Stimulated activated CD4-positive, alpha-beta T cell treated with anti-CD3 and anti-CD28 coated beads, Interleukin-15, amount 100 ng/mL, for 48 hours (primary cell): ENCODE measurements around the gene CEP55.
A peak's percentile ranks its signal among the peaks of the same experiment; 100 is the strongest.

Source experiments
- DNase-seq, 2 donors: peaks; one replicate each; pipeline ENCODE4 v3.0.0-alpha.2; 2020; ENCODE audit warnings: low read depth in 2 of 2

The CEP55 gene

DNA sequence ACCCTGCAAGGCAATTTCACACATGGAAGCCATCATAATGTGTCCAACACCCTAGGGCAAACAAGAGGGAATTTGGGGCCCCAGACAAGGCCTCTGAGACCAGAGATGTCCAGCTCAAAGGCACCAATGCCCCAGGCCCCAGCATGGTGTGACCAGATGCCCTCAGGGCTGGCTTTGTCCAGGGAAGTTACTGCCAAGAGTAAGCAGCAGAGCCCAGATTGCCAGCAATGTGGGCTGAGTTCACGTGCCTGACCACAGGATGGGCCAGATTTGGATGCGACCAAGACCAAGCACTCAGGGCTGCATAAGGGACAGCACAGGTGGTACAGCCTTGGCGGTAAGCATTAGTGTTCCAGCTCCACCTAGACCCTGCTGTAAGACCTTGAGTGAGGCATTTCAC lies 27.0 kb upstream of the CEP55 start:
- no peak for DNase-seq

DNA sequence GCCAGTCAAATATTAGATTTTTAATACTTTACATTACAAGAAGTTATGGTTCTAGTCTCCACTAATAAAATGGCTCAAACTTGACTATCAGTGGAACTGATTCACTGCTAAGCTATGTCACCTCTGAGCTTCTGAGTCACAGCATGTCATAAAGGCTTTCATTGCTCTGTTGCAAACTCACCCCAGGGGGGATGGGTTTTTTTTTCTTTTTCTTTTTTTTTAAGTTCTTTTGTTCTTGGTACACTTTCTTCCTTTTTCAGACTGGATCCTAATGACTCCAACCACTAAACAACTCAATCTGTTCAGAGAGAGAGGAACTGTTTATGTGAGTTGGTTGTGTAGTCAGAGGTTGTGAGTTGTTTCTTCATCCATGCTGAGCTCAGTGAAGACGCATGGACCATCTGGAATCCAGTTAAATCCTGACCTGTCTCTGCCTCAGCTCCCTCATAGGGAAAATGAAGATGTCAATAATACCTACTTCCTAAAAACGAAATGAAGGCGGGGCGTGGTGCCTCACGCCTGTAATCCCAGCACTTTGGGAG lies 25.2 kb upstream of the CEP55 start:
- DNase-seq, result no peak

DNA sequence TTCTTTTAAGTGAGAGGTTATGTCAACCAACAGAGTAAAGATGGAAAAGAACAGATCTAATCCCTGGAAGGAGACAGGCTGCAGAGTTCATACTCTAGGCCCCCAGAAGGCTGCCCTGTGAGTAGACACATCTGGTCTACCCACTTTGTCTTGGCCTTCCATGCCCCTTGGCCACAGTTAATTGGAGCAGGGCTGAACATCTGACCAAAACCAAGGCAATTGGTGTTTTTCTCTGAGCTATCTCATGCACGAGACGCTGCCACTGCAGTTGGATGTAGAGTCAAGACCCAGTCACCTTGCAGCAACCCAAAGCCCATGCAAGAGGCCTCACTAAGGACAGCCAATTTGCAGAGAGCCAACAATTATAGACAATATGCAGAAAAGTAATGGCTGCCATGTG lies 23.3 kb upstream of the CEP55 start:
- DNase-seq, result no peak

DNA sequence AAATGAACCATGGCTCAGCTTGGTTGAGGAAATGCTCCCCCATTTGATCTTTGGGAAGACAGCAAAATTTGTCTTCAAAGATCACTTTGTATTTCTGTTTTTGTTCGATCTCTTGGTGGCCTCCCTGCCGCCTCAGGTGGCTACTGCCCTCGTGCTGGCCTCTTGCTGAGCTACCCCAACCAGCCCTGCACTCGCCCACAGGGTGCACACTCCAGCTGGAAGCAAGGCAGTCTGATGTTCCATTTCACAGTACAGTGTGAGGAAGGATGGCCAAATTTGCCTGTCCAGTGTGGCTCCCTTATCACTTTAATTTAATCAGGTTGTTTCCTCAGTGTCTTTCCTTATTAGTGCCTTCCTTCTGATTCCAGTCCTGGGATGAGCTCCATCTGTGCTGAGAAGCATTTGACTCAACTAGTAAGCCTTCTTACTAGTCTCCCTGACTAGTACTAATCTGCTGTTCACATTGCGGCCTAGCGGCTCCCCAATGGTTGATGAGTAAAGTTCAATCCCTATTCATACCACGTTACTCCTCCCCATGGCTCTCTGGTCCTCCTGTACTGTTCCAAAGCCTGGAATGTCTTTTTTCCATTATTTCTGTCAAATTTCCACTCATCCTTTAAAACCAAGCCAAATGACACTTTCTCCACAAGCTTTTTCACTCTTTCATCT lies 22.5 kb upstream of the CEP55 start:
- DNase-seq, result no peak

DNA sequence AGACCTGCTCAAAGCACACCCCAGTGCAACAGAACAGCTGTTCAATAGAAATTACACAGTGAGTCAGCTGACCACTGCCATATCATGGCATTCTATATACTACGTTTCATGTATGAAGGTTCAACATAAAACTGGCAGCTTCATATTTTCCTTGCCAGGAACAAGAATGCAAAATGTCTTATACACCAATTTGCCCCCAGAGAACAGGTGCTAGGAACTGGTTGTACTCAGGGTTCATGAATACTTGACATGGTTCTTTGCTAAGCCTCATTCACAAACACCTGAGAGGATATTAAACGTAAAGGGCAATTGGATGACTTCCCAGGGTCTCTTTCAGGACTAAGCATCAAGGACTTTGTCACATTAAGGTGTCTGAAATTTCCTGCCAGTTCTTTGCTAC lies 21.2 kb upstream of the CEP55 start:
- no peak for DNase-seq

DNA sequence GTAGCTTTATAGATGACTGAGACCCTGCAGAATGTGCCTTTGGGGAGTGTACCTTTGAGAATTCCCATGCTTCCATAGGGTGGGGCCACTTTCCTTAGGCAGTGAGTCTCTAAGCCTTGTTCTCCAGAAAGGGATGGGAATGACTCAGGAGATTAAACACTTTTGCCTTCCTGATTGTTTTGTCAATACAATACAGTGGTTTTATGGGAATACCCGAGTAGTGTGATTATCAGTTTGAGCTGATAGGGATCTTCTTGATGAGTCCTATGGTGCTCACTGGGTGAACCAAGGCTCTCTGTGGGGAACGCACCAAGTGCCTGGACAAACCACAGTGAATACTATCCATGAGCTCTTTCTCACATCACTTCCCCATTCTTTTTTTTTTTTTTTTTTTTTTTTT lies 20.5 kb upstream of the CEP55 start:
- no peak for DNase-seq

DNA sequence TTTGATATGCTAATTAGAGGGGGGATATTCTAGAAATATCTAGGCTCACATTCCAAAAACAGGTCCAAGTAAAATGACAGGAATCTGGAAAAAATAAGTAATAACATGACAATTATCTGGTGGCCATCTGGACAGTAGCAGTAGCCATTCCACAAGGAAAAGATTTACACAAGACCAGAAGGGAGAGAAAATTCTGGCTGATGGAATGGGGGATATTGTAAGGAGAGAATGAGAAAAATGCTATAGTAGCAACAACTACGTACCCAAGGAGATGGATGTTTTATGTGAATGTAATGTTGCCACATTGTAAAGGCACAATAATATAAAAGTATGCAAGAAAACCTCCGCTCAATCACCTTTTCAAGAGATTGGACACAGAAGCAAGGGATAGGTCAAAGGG lies 19.7 kb upstream of the CEP55 start:
- DNase-seq, result no peak

DNA sequence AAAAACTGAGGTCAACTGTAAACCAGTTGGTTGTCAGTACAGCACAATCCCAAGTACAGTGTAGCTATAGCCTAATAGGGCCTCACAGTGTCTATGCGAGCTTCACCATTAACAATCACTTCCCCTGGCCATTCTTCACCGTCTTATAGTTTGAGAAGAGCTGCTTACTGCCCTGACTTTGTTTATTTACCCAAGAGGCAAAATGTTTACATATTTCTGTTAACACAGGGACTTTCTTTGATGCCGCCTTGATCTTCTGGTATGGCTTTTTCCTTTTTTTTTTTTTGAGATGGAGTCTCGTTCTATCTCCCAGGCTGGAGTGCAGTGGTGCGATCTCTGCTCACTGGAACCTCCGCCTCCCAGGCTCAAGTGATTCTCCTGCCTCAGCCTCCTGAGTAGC lies 17.5 kb upstream of the CEP55 start:
- no peak for DNase-seq

DNA sequence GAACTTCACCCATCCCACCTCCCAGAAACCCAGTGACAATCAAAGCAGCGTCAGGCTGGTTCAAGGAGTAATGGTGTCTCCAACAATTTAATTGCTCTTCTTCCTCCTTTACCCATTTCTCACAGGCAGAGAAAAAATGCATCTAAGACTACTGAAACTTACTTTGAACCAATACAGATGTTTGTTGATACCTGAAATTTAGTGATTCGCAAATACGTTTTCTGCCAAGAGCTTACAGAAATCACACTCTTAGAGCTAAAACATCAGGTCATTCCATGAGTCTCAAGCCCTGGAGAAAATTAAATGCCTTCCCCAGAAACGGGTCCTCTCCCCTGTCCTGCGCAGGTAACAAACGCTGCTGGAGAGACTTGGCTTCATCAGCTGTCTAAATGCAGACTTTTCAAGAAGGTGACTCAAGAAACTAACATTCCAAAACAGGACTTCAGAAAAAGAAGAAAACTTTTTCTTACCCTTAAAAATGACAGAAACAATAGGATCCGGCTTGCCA lies 14.7 kb upstream of the CEP55 start:
- DNase-seq, result no peak

DNA sequence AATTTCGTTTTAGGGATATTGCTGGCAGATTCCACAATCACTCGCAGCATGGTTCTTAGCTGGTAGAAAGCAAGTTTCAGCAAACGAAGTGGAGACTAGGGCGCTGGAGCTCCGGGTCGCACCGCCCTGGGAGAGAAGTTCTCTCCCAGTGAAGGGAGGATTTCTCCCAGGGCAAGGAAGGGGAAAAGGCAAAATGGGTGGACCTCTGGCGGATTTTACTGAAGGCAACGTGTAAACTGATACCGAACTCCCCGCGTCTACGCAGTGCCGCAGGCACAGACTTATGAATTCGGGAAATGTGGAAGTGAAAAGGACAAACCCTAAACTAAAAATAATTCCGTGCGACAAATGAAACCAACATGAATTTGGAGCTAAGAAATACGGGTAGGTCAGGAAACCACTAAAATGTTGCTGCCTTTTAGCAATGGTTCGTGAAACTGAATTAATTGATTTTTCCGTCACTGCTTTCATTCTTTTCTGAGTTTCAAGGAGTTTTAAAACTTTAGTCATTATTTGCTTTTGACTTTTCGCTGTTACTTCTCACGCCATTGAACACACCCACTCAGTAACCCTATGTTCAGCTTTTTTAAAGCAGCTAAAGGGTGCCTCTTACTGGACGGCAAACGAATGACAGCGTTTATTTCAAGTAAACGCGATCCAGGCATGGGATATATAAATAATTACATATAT lies 14.1 kb upstream of the CEP55 start, which contains the start of gene MYOF:
MYOF (minus strand) TSS at position 190 of the 690 bp plus-strand sequence; CDS start at position 50, 140 bp downstream.
- peak; percentile 30 to 42 for DNase-seq

DNA sequence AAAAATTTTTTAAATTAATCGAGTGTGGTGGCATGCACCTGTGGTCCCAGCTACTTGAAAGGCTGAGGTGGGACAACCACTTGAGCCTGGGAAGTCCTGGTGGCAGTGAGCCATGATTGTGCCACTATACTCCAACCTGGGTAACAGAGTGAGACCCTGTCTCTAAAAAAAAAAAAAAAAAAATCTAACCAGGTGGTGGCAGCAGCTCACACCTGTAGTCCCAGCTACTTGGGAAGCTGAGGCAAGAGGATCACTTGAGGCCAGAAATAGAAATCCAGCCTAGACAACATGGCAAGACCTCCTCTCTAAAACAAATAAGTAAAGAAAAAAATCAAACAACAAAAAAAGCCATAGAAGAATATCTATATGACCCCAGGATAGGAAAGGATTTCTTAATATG lies 10.7 kb upstream of the CEP55 start:
- no peak for DNase-seq

DNA sequence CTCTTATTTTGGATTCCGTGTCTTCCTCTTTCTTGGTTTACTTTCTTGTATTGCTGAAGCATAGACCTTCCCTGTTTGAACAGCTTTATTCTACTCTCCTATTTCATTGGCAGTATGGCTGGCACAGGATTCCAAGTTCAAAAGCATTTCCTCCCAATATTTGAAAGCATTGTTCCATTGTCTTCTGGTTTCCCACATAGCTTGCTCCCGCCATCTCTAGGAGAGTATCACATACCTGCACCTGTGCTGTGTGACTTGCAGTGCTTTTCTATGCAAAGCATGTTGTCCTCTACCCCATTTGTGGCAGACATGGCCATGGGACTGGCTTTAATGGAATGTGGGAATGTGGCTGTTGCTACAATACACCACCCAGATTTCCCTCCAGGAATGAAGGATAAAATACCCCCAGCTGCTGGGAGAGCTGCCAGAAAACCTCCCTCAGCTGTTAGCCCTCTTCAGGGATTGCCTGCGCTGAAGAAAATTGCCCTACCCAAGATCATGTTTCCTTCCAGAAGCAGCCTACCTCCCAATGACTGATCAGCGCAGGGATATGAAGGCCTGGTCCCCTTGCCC lies 7.4 kb upstream of the CEP55 start:
- DNase-seq, result no peak

DNA sequence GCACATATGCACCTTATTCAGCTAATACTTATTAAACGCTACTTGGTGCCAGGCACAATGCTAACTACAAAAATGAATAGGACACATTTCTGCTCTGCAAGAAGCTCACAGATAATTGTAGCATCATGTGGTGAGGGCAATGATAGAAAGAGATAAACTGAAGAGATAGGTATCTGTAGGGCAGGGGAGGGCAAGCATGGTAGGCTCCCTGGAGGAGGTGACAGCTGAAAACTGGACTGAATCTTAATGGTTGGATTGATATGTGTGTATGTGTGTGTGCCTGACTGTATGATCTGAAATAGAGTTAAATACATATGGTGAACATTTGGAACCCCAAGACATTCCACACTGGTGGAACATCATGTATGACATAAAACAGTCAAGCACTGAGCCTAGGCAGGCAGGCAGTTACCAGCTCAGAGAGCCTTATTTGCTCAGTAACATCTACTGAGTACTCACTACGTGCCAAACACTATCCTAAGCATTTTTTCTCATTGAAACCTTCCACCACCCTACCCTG lies 4.8 kb upstream of the CEP55 start:
- DNase-seq, result no peak

DNA sequence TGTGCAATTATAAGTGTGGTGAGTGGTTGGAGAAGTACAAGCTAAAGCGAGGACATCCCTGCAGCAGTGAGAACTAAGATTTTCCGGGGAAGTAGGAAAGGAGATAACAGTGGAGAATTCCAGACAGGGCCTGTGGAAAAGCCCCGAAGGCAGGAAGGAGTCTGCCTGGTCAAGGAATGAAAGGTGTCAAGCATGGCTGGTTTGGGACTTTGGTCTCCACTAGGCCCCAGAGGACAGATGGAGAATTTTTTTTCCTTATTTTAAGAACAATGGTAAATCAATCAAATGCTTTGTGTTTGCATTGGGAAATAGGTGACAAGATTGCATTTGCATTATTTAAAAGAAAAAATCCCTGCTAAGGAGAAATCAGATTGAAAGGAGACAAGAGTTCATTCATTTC lies 3.2 kb upstream of the CEP55 start:
- DNase-seq, result no peak

DNA sequence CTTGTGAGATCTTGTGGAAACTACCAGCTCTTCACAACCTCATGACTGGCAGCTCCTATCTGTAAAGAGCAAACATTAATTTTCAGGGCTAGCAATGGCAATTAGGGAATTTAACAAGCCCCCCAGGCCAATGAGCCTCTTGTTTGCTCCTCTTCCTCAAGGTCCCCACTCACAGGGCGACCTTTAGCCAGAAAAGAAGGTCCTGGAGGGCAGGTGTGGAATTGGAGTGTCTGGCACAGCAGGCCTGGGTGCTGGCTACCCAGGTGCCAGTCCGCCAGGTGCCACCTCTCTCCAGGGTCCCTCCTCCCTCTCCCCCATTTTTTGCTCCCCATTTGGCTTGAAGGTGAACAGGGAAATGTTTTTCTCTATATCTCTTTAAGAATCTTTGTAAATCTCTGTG lies 1.9 kb upstream of the CEP55 start:
- no peak for DNase-seq

DNA sequence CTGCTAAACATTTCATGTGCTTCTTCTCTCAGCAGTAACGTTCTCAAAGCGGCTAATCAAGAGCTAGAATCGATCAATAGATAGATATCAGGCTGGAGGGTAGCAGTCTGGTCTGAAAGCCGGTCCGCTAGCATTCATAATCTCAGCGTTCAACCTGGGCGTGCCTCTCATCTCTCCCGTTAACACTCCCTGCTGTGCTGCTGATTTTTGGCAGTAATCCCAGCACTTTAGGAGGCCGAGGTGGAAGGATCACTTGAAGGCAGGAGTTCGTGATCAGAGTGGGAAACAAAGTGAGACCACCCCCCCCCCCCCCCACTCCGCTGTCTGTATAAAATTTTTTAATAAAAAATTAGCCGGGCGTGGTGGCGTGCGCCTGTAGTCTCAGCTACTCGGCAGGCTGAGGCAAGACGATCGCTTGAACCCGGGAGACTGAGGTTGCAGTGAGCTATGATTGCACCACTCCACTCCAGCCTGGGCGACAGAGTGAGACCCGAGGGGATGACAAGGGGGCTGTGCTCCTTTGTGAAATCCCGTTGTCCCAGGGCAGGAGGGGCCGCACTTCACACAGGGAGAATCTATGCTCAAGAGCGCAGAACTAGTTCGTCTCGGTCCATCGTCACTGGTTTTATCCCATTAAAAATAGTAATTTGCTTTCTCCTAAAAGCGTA lies 624 bp upstream of the CEP55 start:
- DNase-seq, result no peak

DNA sequence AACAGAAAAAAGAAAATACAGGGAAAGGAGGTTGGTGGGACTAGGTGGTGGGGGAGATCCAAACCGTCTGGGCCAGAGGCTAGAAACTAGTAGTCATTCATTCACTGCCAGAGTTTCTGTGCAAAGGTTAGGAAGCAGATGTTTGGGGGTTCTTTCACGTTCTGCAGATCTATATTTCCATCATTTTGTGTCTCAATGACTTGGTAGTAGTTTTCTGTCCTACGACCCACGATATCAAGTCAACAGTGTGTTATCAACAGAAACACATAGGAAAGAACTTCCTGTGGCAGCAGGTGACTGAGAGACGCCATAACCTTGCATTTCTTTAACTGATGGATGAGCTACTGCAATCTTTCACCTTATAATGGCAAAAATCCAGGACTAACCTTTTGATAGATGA lies 1.8 kb downstream of the CEP55 start:
- no peak for DNase-seq

DNA sequence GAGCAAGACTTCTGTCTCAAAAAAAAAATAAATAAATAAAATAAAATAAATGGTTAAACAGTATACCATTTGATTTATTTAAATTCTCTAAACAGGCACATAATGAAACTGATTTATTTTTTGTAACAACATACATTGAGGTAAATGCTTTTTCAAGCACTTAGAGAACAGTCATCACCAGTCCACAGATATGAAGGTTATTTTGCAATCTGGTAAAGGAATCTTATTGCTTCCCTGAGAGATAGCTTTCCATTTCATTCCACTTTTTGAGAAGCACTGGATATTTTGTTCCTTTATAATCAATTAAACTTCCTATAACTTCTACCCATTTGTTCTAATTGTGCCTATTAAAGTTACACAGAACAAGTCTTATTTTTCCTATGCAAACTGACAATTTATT lies 5.2 kb downstream of the CEP55 start:
- no peak for DNase-seq

DNA sequence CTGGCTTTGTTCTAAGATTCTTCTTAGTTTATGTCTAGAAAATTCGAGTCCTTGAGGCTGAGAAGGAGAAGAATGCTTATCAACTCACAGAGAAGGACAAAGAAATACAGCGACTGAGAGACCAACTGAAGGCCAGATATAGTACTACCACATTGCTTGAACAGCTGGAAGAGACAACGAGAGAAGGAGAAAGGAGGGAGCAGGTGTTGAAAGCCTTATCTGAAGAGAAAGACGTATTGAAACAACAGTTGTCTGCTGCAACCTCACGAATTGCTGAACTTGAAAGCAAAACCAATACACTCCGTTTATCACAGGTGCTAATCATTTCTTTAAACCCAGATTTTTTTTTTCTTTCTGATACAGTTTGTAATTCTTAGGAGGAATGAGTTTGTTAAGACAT lies 6.7 kb downstream of the CEP55 start:
- DNase-seq, result no peak

DNA sequence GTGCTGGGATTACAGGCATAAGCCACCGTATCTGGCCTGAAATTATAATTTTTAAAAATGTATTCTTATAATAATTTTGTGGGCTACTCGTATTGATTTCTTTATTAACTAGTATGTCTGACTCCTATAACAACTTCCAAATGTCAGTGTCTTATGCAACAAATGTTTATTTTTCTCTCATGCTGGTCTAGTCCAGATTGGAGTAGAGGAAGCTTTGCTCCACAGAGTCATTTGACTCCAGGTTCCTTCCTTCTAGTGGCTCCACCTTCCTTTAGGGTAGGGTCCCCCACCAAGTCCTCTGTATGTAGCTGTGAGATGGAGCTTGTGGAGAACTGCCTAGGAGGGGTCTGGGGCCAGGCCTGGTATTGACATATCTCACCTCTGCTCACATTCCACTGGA lies 8.7 kb downstream of the CEP55 start:
- DNase-seq, result no peak

DNA sequence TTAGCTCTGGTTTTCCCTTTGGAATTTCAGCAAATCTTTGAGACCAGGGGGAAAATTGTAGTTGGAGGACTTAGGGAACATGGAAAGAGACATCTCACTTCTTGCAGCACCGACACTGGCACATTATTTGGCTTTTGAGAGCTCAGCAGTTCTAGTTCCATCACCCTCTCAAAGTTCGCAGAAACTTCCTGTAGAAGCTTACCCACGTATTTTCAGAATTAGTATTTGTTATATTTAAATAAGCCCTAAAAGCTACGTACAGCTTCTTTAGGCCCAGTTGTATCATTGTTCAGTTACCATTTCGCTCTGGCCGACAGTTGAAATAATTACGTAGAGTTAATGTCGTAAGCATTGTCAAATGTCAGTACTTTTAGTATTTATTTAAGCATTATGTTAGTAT lies 13.4 kb downstream of the CEP55 start:
- DNase-seq, result no peak

DNA sequence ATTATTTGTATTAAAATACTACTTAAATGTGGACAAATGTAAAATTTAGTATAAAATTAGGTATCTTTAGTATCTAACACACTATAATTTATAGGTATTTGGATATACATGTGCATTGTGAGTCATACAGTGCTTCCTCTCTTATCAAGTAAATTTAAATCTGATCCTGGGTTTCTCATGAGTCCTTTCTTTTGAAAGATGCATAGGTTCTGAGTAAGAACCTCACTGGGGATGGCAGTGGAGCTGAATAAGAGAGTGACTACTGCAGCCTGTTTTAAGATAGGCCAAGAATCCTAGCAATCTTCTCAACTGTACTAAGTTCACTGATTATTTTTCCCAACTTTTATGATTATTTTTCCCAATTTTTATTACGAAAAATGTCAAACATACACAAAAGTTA lies 16.2 kb downstream of the CEP55 start:
- no peak for DNase-seq
